ENCODE measurements around the gene PITX1. TPM values are rescaled to one million over a fixed set of nuclear protein-coding genes. Genes with fewer than 3 reads are reported as not detected.

Gene PITX1
- total RNA-seq, 1 donor from 2014 or later: 89.6 TPM

- H3K9me3 Mint-ChIP-seq: no peaks in the 10 kb centered on the region
- H3K4me1 Mint-ChIP-seq: peaks cover 17% of the 10 kb centered on the region
- no peak for DNase-seq (ENCODE audit: low spot score in 2 of 2, unreplicated experiment in 2 of 2)
- H3K36me3 Mint-ChIP-seq: no peaks in the 10 kb centered on the region
- H3K27ac Mint-ChIP-seq: peak overlapping the region; percentile 64
- no peak overlapping the region for H3K4me3 Mint-ChIP-seq
- no peak for TF ChIP-seq CTCF (IDR thresholded peaks at IDR 0.05; ENCODE audit: unreplicated experiment)
- peaks cover 95% of the 10 kb centered on the region for H3K27me3 Mint-ChIP-seq (ENCODE audit: low read depth)
Observed at GRCh38 chr5:135051872-135052271, 17.8 kb upstream of the PITX1 start.

GRCh38 chr5:135051399-135051798 lies 17.4 kb upstream of the PITX1 start:
- DNase-seq (ENCODE audit: low spot score in 2 of 2, unreplicated experiment in 2 of 2): no peak
- TF ChIP-seq CTCF (IDR thresholded peaks at IDR 0.05; ENCODE audit: unreplicated experiment): no peak
- Mint-ChIP-seq H3K9me3 (no peaks in the 10 kb centered on the region), H3K4me3 (no peak overlapping the region), H3K4me1 (peaks cover 17% of the 10 kb centered on the region), H3K36me3 (no peaks in the 10 kb centered on the region), H3K27ac (no peak overlapping the region), H3K27me3 (ENCODE audit: low read depth) (peaks cover 95% of the 10 kb centered on the region)

- TF ChIP-seq CTCF (IDR thresholded peaks at IDR 0.05; ENCODE audit: unreplicated experiment): no peak
- Mint-ChIP-seq H3K4me3 (no peak overlapping the region), H3K9me3 (no peaks in the 10 kb centered on the region)
Observed at GRCh38 chr5:135050244-135050767, 16.3 kb upstream of the PITX1 start.

GRCh38 chr5:135048930-135049329 lies 14.9 kb upstream of the PITX1 start:
- no peak overlapping the region for H3K4me3 Mint-ChIP-seq
- H3K27ac Mint-ChIP-seq: no peak overlapping the region
- TF ChIP-seq CTCF (IDR thresholded peaks at IDR 0.05; ENCODE audit: unreplicated experiment): no peak
- H3K36me3 Mint-ChIP-seq: no peaks in the 10 kb centered on the region
- no peaks in the 10 kb centered on the region for H3K9me3 Mint-ChIP-seq
- H3K27me3 Mint-ChIP-seq (ENCODE audit: low read depth): peaks cover 97% of the 10 kb centered on the region
- H3K4me1 Mint-ChIP-seq: peaks cover 16% of the 10 kb centered on the region
- DNase-seq (ENCODE audit: low spot score in 2 of 2, unreplicated experiment in 2 of 2): no peak

More at GRCh38 chr5:135050244-135050767, 16.3 kb upstream of the PITX1 start:
- peaks cover 95% of the 10 kb centered on the region for H3K27me3 Mint-ChIP-seq (ENCODE audit: low read depth)
- no peaks in the 10 kb centered on the region for H3K36me3 Mint-ChIP-seq
- no peak overlapping the region for H3K27ac Mint-ChIP-seq
- no peak for DNase-seq (ENCODE audit: low spot score in 2 of 2, unreplicated experiment in 2 of 2)
- peaks cover 17% of the 10 kb centered on the region for H3K4me1 Mint-ChIP-seq

GRCh38 chr5:135048286-135048685 lies 14.3 kb upstream of the PITX1 start:
- H3K36me3 Mint-ChIP-seq: no peaks in the 10 kb centered on the region
- H3K9me3 Mint-ChIP-seq: no peaks in the 10 kb centered on the region
- peaks cover 13% of the 10 kb centered on the region for H3K4me1 Mint-ChIP-seq
- no peak for DNase-seq (ENCODE audit: low spot score in 2 of 2, unreplicated experiment in 2 of 2)
- no peak overlapping the region for H3K27ac Mint-ChIP-seq
- peaks cover 97% of the 10 kb centered on the region for H3K27me3 Mint-ChIP-seq (ENCODE audit: low read depth)
- H3K4me3 Mint-ChIP-seq: no peak overlapping the region
- no peak for TF ChIP-seq CTCF (IDR thresholded peaks at IDR 0.05; ENCODE audit: unreplicated experiment)

- no peak overlapping the region for H3K27ac Mint-ChIP-seq
- no peaks in the 10 kb centered on the region for H3K36me3 Mint-ChIP-seq
- H3K4me3 Mint-ChIP-seq: no peak overlapping the region
Observed at GRCh38 chr5:135047347-135047695, 13.3 kb upstream of the PITX1 start.

More at GRCh38 chr5:135047347-135047695, 13.3 kb upstream of the PITX1 start:
- H3K4me1 Mint-ChIP-seq: peaks cover 8% of the 10 kb centered on the region
- peaks cover 97% of the 10 kb centered on the region for H3K27me3 Mint-ChIP-seq (ENCODE audit: low read depth)
- no peak for DNase-seq (ENCODE audit: low spot score in 2 of 2, unreplicated experiment in 2 of 2)
- no peak for TF ChIP-seq CTCF (IDR thresholded peaks at IDR 0.05; ENCODE audit: unreplicated experiment)
- H3K9me3 Mint-ChIP-seq: no peaks in the 10 kb centered on the region

All from mesothelial cell of epicardium (in vitro differentiated cells).